GM23338 (cell line): Measurements from ENCODE around the gene CELF4. TPM values are rescaled to one million over a fixed set of nuclear protein-coding genes. Genes with fewer than 3 reads are reported as not detected.

Experiments used
- ATAC-seq: fragments of 200-7000 bp; cut with Tn5 transposase; 3 replicates; pipeline ENCODE4 v1.9.1; 2020
- DNase-seq: peaks from one replicate; pipeline ENCODE4 v3.0.0-alpha.2; 2015; ENCODE audit warnings: low spot score
- H2AFZ ChIP-seq: fragments of 200-600 bp; sonication (generic); 2 replicates; pipeline ENCODE4 v1.8.0; 2016; ENCODE audit warnings: antibody characterized with exemption, mild to moderate bottlenecking, moderate library complexity
- H3F3A ChIP-seq: fragments of 200-600 bp; sonication (generic); replicated peaks from 2 replicates; pipeline ENCODE4 v1.8.0; 2017; ENCODE audit warnings: antibody characterized with exemption, mixed run types, low read depth
- H3K27ac ChIP-seq: fragments of 200-600 bp; sonication (generic); 2 replicates; pipeline ENCODE4 v1.6.1; 2016; ENCODE audit warnings: low read depth
- H3K27me3 ChIP-seq: fragments of 200-600 bp; sonication (generic); 2 replicates; pipeline ENCODE4 v1.8.0; 2016; ENCODE audit warnings: mild to moderate bottlenecking, mixed run types, moderate library complexity; ENCODE audit not compliant: insufficient read depth
- H3K36me3 ChIP-seq: fragments of 200-600 bp; sonication (generic); 2 replicates; pipeline ENCODE4 v1.8.0; 2016; ENCODE audit warnings: mild to moderate bottlenecking; ENCODE audit not compliant: insufficient read depth
- H3K4me1 ChIP-seq: fragments of 200-600 bp; sonication (generic); 2 replicates; pipeline ENCODE4 v1.8.0; 2016; ENCODE audit warnings: mild to moderate bottlenecking, moderate library complexity; ENCODE audit not compliant: insufficient read depth
- H3K4me2 ChIP-seq: fragments of 200-600 bp; sonication (generic); 2 replicates; pipeline ENCODE4 v1.7.1; 2017; ENCODE audit warnings: mixed run types
- H3K4me3 ChIP-seq: fragments of 200-600 bp; sonication (generic); 2 replicates; pipeline ENCODE4 v1.6.1; 2016; ENCODE audit warnings: mixed run types
- H3K79me2 ChIP-seq: fragments of 200-600 bp; sonication (generic); replicated peaks from 2 replicates; pipeline ENCODE4 v1.8.0; 2017; ENCODE audit warnings: mild to moderate bottlenecking; ENCODE audit not compliant: insufficient read depth
- H3K9me2 ChIP-seq: fragments of 200-600 bp; sonication (generic); 2 replicates; pipeline ENCODE4 v1.8.0; 2017; ENCODE audit not compliant: insufficient read depth
- H4K20me1 ChIP-seq: fragments of 200-600 bp; sonication (generic); replicated peaks from 2 replicates; pipeline ENCODE4 v1.8.0; 2017; ENCODE audit warnings: mild to moderate bottlenecking; ENCODE audit not compliant: insufficient read depth
- H3K27ac Mint-ChIP-seq: 2 replicates; pipeline ENCODE4 v1.8.0; 2020; ENCODE audit warnings: inconsistent platforms, mild to moderate bottlenecking, moderate library complexity, mixed read lengths
- H3K27me3 Mint-ChIP-seq: 3 replicates; pipeline ENCODE4 v1.8.0; 2022; ENCODE audit warnings: low read depth, mild to moderate bottlenecking, moderate library complexity, mixed read lengths, inconsistent platforms; ENCODE audit not compliant: insufficient read depth, poor library complexity
- H3K36me3 Mint-ChIP-seq: 3 replicates; pipeline ENCODE4 v1.8.0; 2021; ENCODE audit warnings: low read depth, mild to moderate bottlenecking, inconsistent platforms, moderate library complexity, mixed read lengths
- H3K4me1 Mint-ChIP-seq: 3 replicates; pipeline ENCODE4 v1.8.0; 2020; ENCODE audit warnings: mild to moderate bottlenecking, inconsistent platforms, mixed read lengths
- H3K4me3 Mint-ChIP-seq: 3 replicates; pipeline ENCODE4 v1.8.0; 2021; ENCODE audit warnings: moderate library complexity, mild to moderate bottlenecking, inconsistent platforms, mixed read lengths
- H3K9me3 Mint-ChIP-seq: 3 replicates; pipeline ENCODE4 v1.8.0; 2020; ENCODE audit warnings: moderate library complexity, mild to moderate bottlenecking, inconsistent platforms, mixed read lengths
- CTCF ChIP-seq, 2 experiments: fragments of 200-600 bp in 1 of 2; sonication (generic) in 1 of 2; conservative IDR thresholded peaks; 2 replicates each; pipeline versions ENCODE4 v1.5.1 to v1.6.1; 2016 to 2017; ENCODE audit warnings: antibody characterized with exemption in 2 of 2, low read depth in 2 of 2, mild to moderate bottlenecking in 2 of 2, moderate library complexity in 1 of 2
- EZH2 ChIP-seq: fragments of 200-600 bp; sonication (generic); IDR thresholded peaks from one replicate; pipeline ENCODE4 v1.8.0; 2017; ENCODE audit warnings: antibody characterized with exemption, mild to moderate bottlenecking, low read depth; ENCODE audit not compliant: unreplicated experiment
- EZH2phosphoT487 ChIP-seq: fragments of 200-600 bp; sonication (generic); IDR thresholded peaks from one replicate; pipeline ENCODE4 v1.8.1; 2018; ENCODE audit warnings: antibody characterized with exemption; ENCODE audit not compliant: unreplicated experiment
- JUNB ChIP-seq: IDR thresholded peaks from one replicate; pipeline ENCODE4 v1.6.1; 2016; ENCODE audit warnings: antibody characterized with exemption; ENCODE audit not compliant: unreplicated experiment
- POLR2AphosphoS5 ChIP-seq: IDR thresholded peaks from 2 replicates; pipeline ENCODE4 v1.6.1; 2016; ENCODE audit warnings: antibody characterized with exemption, low read depth
- REST ChIP-seq: IDR thresholded peaks from one replicate; pipeline ENCODE4 v1.6.1; 2018; ENCODE audit warnings: antibody characterized with exemption; ENCODE audit not compliant: unreplicated experiment
- STAT1 ChIP-seq: IDR thresholded peaks from one replicate; pipeline ENCODE4 v1.6.1; 2016; ENCODE audit warnings: antibody characterized with exemption; ENCODE audit not compliant: unreplicated experiment
- ZNF114 ChIP-seq: fragments of 250-450 bp; sonication (Bioruptor Pico); IDR thresholded peaks from 2 replicates; pipeline ENCODE4 v1.5.0; 2020; ENCODE audit warnings: mild to moderate bottlenecking, moderate library complexity
- ZNF331 ChIP-seq: fragments of 250-450 bp; sonication (Bioruptor Pico); IDR thresholded peaks from 2 replicates; pipeline ENCODE4 v1.5.0; 2020; ENCODE audit warnings: low read depth, mild to moderate bottlenecking, moderate library complexity
- ZNF462 ChIP-seq: fragments of 250-450 bp; sonication (Bioruptor Pico); IDR thresholded peaks from 2 replicates; pipeline ENCODE4 v1.5.0; 2020; ENCODE audit warnings: mild to moderate bottlenecking, moderate library complexity
- polyA plus RNA-seq: library from polyadenylated mRNA; unstranded; fragments of >200 nt; fragmentation: Nextera tagmentation; extraction: Ambion mirVana; gene quantifications from 2 replicates; pipeline ENCODE4 v1.2.1, GENCODE V29; 2016
- total RNA-seq: library from RNA; depleted of rRNA; stranded (reverse); fragments of >200 nt; shearing (Covaris generic); gene quantifications from 2 replicates; pipeline ENCODE4 v1.2.3, GENCODE V29; 2014

The CELF4 gene
- total and polyA plus RNA-seq, 2 experiments from 2014 or later = 2.6 to 6.7 TPM

GRCh38 chr18:37405229-37405628 lies 160.4 kb downstream of the CELF4 start:
- Mint-ChIP-seq H3K27ac (no peak overlapping the region), H3K9me3 (no peaks in the 10 kb centered on the region; the same call in 2 of the 3 replicates), H3K36me3 (no peaks in the 10 kb centered on the region), H3K4me3 (no peak overlapping the region), H3K27me3 (peaks cover 15% of the 10 kb centered on the region), H3K4me1 (peaks cover 33% of the 10 kb centered on the region)
- Histone ChIP-seq H3K27me3 (no peaks in the 10 kb centered on the region), H3K36me3 (no peaks in the 10 kb centered on the region), H2AFZ (no peak overlapping the region), H3K79me2 (no peaks in the 10 kb centered on the region), H4K20me1 (no peaks in the 10 kb centered on the region), H3K27ac (no peak overlapping the region), H3K9me2 (no peaks in the 10 kb centered on the region), H3K4me1 (no peaks in the 10 kb centered on the region; the same call in 1 of the 2 replicates), H3K4me2 (no peak overlapping the region), H3F3A (no peaks in the 10 kb centered on the region), H3K4me3 (no peak overlapping the region)
- no peak for DNase-seq
- no peak for ATAC-seq
- TF ChIP-seq ZNF331 (CRISPR knock-in tag) (no peak), EZH2phosphoT487 (no peak), CTCF (conservative IDR thresholded peaks at IDR 0.05; ENCODE audit: low read depth in 2 of 2) (no peak), JUNB (no peak), EZH2 (no peak), STAT1 (no peak), POLR2AphosphoS5 (no peak), REST (no peak), ZNF114 (CRISPR knock-in tag) (no peak)

GRCh38 chr18:37403788-37404187 lies 161.8 kb downstream of the CELF4 start:
- Histone ChIP-seq H3K9me2 (no peaks in the 10 kb centered on the region), H3K4me3 (no peak overlapping the region), H3K4me1 (no peaks in the 10 kb centered on the region; the same call in 1 of the 2 replicates), H3K36me3 (no peaks in the 10 kb centered on the region), H3K27me3 (no peaks in the 10 kb centered on the region), H3K4me2 (no peak overlapping the region), H3K27ac (no peak overlapping the region), H3K79me2 (no peaks in the 10 kb centered on the region), H2AFZ (no peak overlapping the region), H3F3A (no peaks in the 10 kb centered on the region), H4K20me1 (no peaks in the 10 kb centered on the region)
- Mint-ChIP-seq H3K27ac (no peak overlapping the region), H3K4me3 (no peak overlapping the region), H3K36me3 (no peaks in the 10 kb centered on the region), H3K9me3 (no peaks in the 10 kb centered on the region; the same call in 2 of the 3 replicates), H3K27me3 (peaks cover 13% of the 10 kb centered on the region), H3K4me1 (peaks cover 19% of the 10 kb centered on the region)
- DNase-seq = no peak
- no peak for ATAC-seq
- TF ChIP-seq JUNB (no peak), ZNF114 (CRISPR knock-in tag) (no peak), ZNF331 (CRISPR knock-in tag) (no peak), EZH2 (no peak), ZNF462 (CRISPR knock-in tag) (no peak)
